WTC11 (cell line): ENCODE measurements around the gene CALML4. TPM values are rescaled to one million over a fixed set of nuclear protein-coding genes. Genes with fewer than 3 reads are reported as not detected.

Experiments
- ATAC-seq: fragments of 200-7000 bp; cut with Tn5 transposase; 2 replicates; pipeline ENCODE4 v1.10.0; 2021; ENCODE audit warnings: mild to moderate bottlenecking, moderate library complexity
- CTCF ChIA-PET: fragments of 300-600 bp; sonication (Branson Sonifier 250); formaldehyde crosslinking; loops from one replicate; lab custom pipeline; 2021; ENCODE audit warnings: antibody characterized with exemption; lab: Charles Lee
- POLR2A ChIA-PET: fragments of 350-600 bp; sonication (Branson Sonifier 250); formaldehyde crosslinking; loops from one replicate; lab custom pipeline; 2021; ENCODE audit warnings: antibody characterized with exemption; lab: Charles Lee
- DNase-seq: peaks from one replicate; pipeline ENCODE4 v3.0.0; 2021; ENCODE audit warnings: low spot score
- H3K27ac Mint-ChIP-seq: 2 replicates; pipeline ENCODE4 v1.8.0; 2021; ENCODE audit warnings: mixed read lengths
- H3K27me3 Mint-ChIP-seq: 2 replicates; pipeline ENCODE4 v1.8.0; 2021; ENCODE audit warnings: low read depth, mild to moderate bottlenecking, moderate library complexity, mixed read lengths
- H3K36me3 Mint-ChIP-seq: 2 replicates; pipeline ENCODE4 v1.8.0; 2021; ENCODE audit warnings: mixed read lengths
- H3K4me1 Mint-ChIP-seq: 2 replicates; pipeline ENCODE4 v1.8.0; 2022; ENCODE audit warnings: mixed read lengths
- H3K4me3 Mint-ChIP-seq: 2 replicates; pipeline ENCODE4 v1.8.0; 2021; ENCODE audit warnings: mild to moderate bottlenecking, moderate library complexity, mixed read lengths
- H3K9me3 Mint-ChIP-seq: 2 replicates; pipeline ENCODE4 v1.8.0; 2021; ENCODE audit warnings: mixed read lengths
- AFF4 ChIP-seq: sonication (generic); formaldehyde crosslinking; IDR thresholded peaks from 2 replicates; pipeline ENCODE4 v1.8.1; 2023; ENCODE audit warnings: mild to moderate bottlenecking, missing genetic modification reagents, borderline replicate concordance
- AR ChIP-seq: fragments of 250-450 bp; sonication (Bioruptor Pico); IDR thresholded peaks from 2 replicates; pipeline ENCODE4 v1.9.0; 2021; ENCODE audit warnings: mild to moderate bottlenecking
- ATF2 ChIP-seq: sonication (generic); formaldehyde crosslinking; IDR thresholded peaks from 2 replicates; pipeline ENCODE4 v1.8.1; 2022; ENCODE audit warnings: low read depth, missing genetic modification reagents, borderline replicate concordance
- ATF3 ChIP-seq: sonication (generic); formaldehyde crosslinking; conservative IDR thresholded peaks from 2 replicates; pipeline ENCODE4 v1.8.1; 2022; ENCODE audit warnings: mild to moderate bottlenecking, missing genetic modification reagents
- CBFB ChIP-seq: sonication (generic); formaldehyde crosslinking; IDR thresholded peaks from 2 replicates; pipeline ENCODE4 v1.8.1; 2022; ENCODE audit warnings: mild to moderate bottlenecking, low read depth, missing genetic modification reagents
- CTCF ChIP-seq: fragments of 200-600 bp; IDR thresholded peaks from 2 replicates; pipeline ENCODE4 v1.8.0; 2022; ENCODE audit warnings: antibody characterized with exemption
- GRHL2 ChIP-seq: fragments of 250-450 bp; sonication (Bioruptor Pico); IDR thresholded peaks from 2 replicates; pipeline ENCODE4 v1.8.0; 2022; ENCODE audit warnings: mild to moderate bottlenecking, moderate library complexity; ENCODE audit not compliant: insufficient replicate concordance, severe bottlenecking
- GTF2I ChIP-seq: fragments of 250-450 bp; sonication (Bioruptor Pico); conservative IDR thresholded peaks from 2 replicates; pipeline ENCODE4 v1.4.0; 2021; ENCODE audit warnings: mild to moderate bottlenecking
- HMGA2 ChIP-seq: fragments of 250-450 bp; sonication (Bioruptor Pico); IDR thresholded peaks from 2 replicates; pipeline ENCODE4 v1.4.0; 2021; ENCODE audit warnings: mild to moderate bottlenecking, moderate library complexity
- JUN ChIP-seq: sonication (generic); formaldehyde crosslinking; IDR thresholded peaks from 2 replicates; pipeline ENCODE4 v1.8.0; 2023; ENCODE audit warnings: mild to moderate bottlenecking, missing genetic modification reagents
- KAT7 ChIP-seq: sonication (generic); formaldehyde crosslinking; IDR thresholded peaks from 2 replicates; pipeline ENCODE4 v1.8.1; 2023; ENCODE audit warnings: missing genetic modification reagents, mild to moderate bottlenecking, borderline replicate concordance
- NR2C2 ChIP-seq: sonication (generic); formaldehyde crosslinking; IDR thresholded peaks from 2 replicates; pipeline ENCODE4 v1.8.0; 2022; ENCODE audit warnings: mild to moderate bottlenecking, missing genetic modification reagents
- RORB ChIP-seq: fragments of 250-450 bp; sonication (Bioruptor Pico); IDR thresholded peaks from 2 replicates; pipeline ENCODE4 v1.9.0; 2021; ENCODE audit warnings: mild to moderate bottlenecking
- USF2 ChIP-seq: sonication (generic); formaldehyde crosslinking; IDR thresholded peaks from 2 replicates; pipeline ENCODE4 v1.8.1; 2023; ENCODE audit warnings: mild to moderate bottlenecking, missing genetic modification reagents, moderate library complexity
- ZBTB43 ChIP-seq: sonication (generic); formaldehyde crosslinking; IDR thresholded peaks from 2 replicates; pipeline ENCODE4 v1.8.1; 2023; ENCODE audit warnings: mild to moderate bottlenecking, missing genetic modification reagents
- ZNF138 ChIP-seq: sonication (generic); formaldehyde crosslinking; conservative IDR thresholded peaks from 2 replicates; pipeline ENCODE4 v1.8.1; 2022; ENCODE audit warnings: mild to moderate bottlenecking, moderate library complexity, missing genetic modification reagents
- ZNF416 ChIP-seq: fragments of 250-450 bp; sonication (Bioruptor Pico); IDR thresholded peaks from 2 replicates; pipeline ENCODE4 v1.9.0; 2021; ENCODE audit warnings: mild to moderate bottlenecking, inconsistent platforms
- ZSCAN18 ChIP-seq: fragments of 250-450 bp; sonication (Bioruptor Pico); IDR thresholded peaks from 2 replicates; pipeline ENCODE4 v2.1.2; 2022; ENCODE audit warnings: mild to moderate bottlenecking, moderate library complexity
- total RNA-seq: library from RNA; stranded (reverse); gene quantifications from 3 replicates; pipeline ENCODE4 v1.2.3, GENCODE V29; 2021

Gene CALML4
- total RNA-seq, 1 experiment from 2014 or later: 9.8 TPM

- TF ChIP-seq AFF4 (CRISPR knock-in tag): no peak
- TF ChIP-seq CBFB (CRISPR knock-in tag): no peak
- no peak for TF ChIP-seq AR (CRISPR knock-in tag)
- no peak for TF ChIP-seq USF2 (CRISPR knock-in tag)
- TF ChIP-seq JUN: no peak
- no peak for TF ChIP-seq ZNF138 (CRISPR knock-in tag)
- TF ChIP-seq, all 79 proteins: peak for 0
These were observed 5.3 kb upstream of the CALML4 start (continued) for GRCh38 chr15:68210409-68210756.

- ATAC-seq (no peak), DNase-seq (no peak)
- H3K36me3 Mint-ChIP-seq: peaks cover 4% of the 10 kb centered on the region; the same call in 1 of the 2 replicates
- CTCF ChIA-PET: interaction anchor here (1.2 to 2.6 kb wide), 6 partner anchors 8 to 97 kb away, joined by 5 to 38 read pairs (median 11); no protein-coding TSS in a partner anchor
- POLR2A ChIA-PET: interaction anchor here (0.7 kb wide), 1 partner anchor 22 kb away, joined by 4 read pairs; no protein-coding TSS in a partner anchor
- peaks cover 28% of the 10 kb centered on the region for H3K4me1 Mint-ChIP-seq
- peak overlapping the region; percentile 42; the same call in 1 of the 2 replicates for H3K27ac Mint-ChIP-seq
- no peak for TF ChIP-seq ATF3 (CRISPR knock-in tag)
- TF ChIP-seq ZBTB43 (CRISPR knock-in tag): no peak
- no peak for TF ChIP-seq GTF2I (CRISPR knock-in tag)
- no peak for TF ChIP-seq HMGA2
- no peak for TF ChIP-seq ATF2 (CRISPR knock-in tag)
- TF ChIP-seq ZSCAN18 (CRISPR knock-in tag): no peak
- no peak for TF ChIP-seq NR2C2 (CRISPR knock-in tag)
- no peak for TF ChIP-seq CTCF
- no peak for TF ChIP-seq RORB
- TF ChIP-seq ZNF138 (CRISPR knock-in tag): no peak
- no peak for TF ChIP-seq KAT7
- TF ChIP-seq ZNF416 (CRISPR knock-in tag): no peak
- TF ChIP-seq GRHL2: no peak
- TF ChIP-seq, all 79 proteins: peak for 0
- Mint-ChIP-seq H3K4me3 (no peak overlapping the region), H3K27me3 (no peaks in the 10 kb centered on the region), H3K9me3 (no peaks in the 10 kb centered on the region)
These were observed 4.7 kb upstream of the CALML4 start for GRCh38 chr15:68209735-68210408.
